ENCODE measurements around the gene NRG3. TPM values are rescaled to one million over a fixed set of nuclear protein-coding genes. Genes with fewer than 3 reads are reported as not detected.

The NRG3 gene
- total RNA-seq, 4 donors from 2014 or later = under 0.01 to 0.65 (median 0.17) TPM

DNA sequence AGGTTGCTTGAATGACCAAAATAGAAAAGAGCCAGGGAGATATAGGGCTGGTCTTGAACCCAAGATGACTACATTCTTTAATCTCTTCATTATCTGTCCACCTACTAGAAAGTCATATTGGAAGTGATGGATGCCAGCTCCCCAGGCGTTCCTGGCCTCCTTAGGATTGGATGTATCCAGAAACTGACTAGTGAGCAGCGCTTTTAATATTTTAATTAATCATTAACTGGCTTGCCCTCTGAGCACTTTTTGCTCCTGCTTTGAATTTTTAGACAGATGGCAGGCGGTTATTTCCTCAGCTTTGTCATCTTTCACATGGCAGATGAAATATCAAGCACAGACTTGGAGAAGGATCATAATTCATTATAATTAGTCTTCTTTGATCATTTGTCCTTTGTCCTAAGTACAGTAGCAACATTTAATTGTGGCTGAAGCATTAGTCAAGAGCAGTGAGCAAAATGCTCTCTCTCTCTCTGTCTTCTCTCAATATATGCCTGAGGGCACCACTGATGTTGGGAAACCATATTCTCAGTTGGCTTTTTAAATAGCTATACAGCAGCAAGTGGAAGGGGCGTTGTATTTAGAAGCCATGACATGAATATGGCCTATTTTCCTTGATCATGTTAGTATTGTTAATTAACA lies 588.0 kb downstream of the NRG3 start:
- no peaks in the 10 kb centered on the region for H3K27me3 ChIP-seq
- WGBS = 70% methylated on average over 4 of the region's 4 CpGs
- H3K9me3 ChIP-seq = no peaks in the 10 kb centered on the region
- intact Hi-C loops (cut with DNase I) = no loop called here
- H3K4me3 ChIP-seq = no peak overlapping the region
- TF ChIP-seq POLR2A (IDR thresholded peaks at IDR 0.05; ENCODE audit: low read depth) (no peak), EP300 (IDR thresholded peaks at IDR 0.05) (no peak), POLR2AphosphoS5 (IDR thresholded peaks at IDR 0.05) (no peak)
- TF ChIP-seq, protein P1, sequence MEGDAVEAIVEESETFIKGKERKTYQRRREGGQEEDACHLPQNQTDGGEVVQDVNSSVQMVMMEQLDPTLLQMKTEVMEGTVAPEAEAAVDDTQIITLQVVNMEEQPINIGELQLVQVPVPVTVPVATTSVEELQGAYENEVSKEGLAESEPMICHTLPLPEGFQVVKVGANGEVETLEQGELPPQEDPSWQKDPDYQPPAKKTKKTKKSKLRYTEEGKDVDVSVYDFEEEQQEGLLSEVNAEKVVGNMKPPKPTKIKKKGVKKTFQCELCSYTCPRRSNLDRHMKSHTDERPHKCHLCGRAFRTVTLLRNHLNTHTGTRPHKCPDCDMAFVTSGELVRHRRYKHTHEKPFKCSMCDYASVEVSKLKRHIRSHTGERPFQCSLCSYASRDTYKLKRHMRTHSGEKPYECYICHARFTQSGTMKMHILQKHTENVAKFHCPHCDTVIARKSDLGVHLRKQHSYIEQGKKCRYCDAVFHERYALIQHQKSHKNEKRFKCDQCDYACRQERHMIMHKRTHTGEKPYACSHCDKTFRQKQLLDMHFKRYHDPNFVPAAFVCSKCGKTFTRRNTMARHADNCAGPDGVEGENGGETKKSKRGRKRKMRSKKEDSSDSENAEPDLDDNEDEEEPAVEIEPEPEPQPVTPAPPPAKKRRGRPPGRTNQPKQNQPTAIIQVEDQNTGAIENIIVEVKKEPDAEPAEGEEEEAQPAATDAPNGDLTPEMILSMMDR (IDR thresholded peaks at IDR 0.05) = no peak
- H3K27ac ChIP-seq (replicated peaks in 1 of 4) = no peak overlapping the region
- H3K36me3 ChIP-seq = no peaks in the 10 kb centered on the region
- no peak for DNase-seq (ENCODE audit: extremely low spot score)
- H3K4me1 ChIP-seq = no peaks in the 10 kb centered on the region

DNA sequence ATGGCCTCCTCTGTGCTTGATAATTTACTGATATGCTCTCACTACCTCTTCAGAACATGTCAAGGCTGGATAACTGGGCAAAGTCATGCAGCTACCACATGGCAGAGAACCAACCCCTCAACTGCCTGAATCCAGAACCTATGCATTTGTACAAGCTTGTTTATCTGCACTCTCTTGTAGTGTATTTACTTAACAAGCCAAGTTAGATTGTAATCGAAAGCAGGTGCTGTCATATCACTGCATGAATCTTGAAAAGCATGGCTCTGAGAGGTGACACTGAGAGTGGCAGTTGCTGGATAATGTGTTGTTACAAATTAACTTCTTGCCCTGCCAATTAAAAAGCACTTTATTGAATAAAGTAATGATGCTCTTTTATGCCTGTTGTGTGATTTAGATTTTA lies 588.6 kb downstream of the NRG3 start:
- Histone ChIP-seq H3K36me3 (no peaks in the 10 kb centered on the region), H3K4me1 (no peaks in the 10 kb centered on the region), H3K27ac (replicated peaks in 1 of 4) (no peak overlapping the region), H3K4me3 (no peak overlapping the region), H3K9me3 (no peaks in the 10 kb centered on the region), H3K27me3 (no peaks in the 10 kb centered on the region)
- intact Hi-C loops (cut with DNase I) = no loop called here
- TF ChIP-seq POLR2A (IDR thresholded peaks at IDR 0.05; ENCODE audit: low read depth) (no peak), POLR2AphosphoS5 (IDR thresholded peaks at IDR 0.05) (no peak), EP300 (IDR thresholded peaks at IDR 0.05) (no peak)
- TF ChIP-seq, protein P1 (IDR thresholded peaks at IDR 0.05) = no peak
- WGBS = 80% methylated on average over 1 of the region's 1 CpG
- DNase-seq (ENCODE audit: extremely low spot score) = no peak

DNA sequence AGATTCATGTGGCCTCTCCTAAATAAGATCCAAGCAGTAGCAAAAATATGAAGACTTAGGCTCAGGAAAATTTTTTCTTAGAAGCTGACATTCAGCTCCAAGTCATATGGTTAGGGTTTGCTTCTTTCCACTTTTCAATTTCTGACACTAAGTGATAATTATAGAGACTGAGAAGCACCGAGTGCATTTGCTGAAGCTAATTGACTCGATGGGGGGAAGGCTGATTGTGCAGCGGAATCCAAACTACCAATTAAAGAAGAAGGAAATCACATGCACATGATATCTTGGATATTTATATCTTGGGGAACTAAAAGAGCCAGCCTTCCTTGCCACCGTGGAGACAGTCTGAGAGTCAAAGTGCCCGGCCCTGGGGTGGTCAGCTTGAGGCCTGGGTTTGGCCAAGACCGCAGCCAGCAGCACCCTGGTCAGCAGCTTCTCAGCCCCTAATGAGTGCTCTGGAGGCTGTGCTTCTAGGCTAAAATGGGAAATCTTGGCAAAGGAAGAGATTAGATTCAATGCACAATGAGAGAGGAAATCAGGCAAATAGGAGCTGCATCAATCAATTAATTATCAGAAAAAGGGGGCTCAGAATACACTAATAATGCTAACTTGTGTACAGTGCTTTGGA lies 589.3 kb downstream of the NRG3 start:
- TF ChIP-seq EP300 (IDR thresholded peaks at IDR 0.05) (no peak), POLR2A (IDR thresholded peaks at IDR 0.05; ENCODE audit: low read depth) (no peak), POLR2AphosphoS5 (IDR thresholded peaks at IDR 0.05) (no peak)
- TF ChIP-seq, protein P1 (IDR thresholded peaks at IDR 0.05) = no peak
- Histone ChIP-seq H3K9me3 (no peaks in the 10 kb centered on the region), H3K36me3 (no peaks in the 10 kb centered on the region), H3K4me1 (no peaks in the 10 kb centered on the region), H3K27me3 (no peaks in the 10 kb centered on the region), H3K27ac (replicated peaks in 1 of 4) (no peak overlapping the region), H3K4me3 (no peak overlapping the region)
- WGBS = 73% methylated on average over 6 of the region's 6 CpGs
- no peak for DNase-seq (ENCODE audit: extremely low spot score)
- intact Hi-C loops (cut with DNase I) = no loop called here

- 93% methylated on average over 5 of the region's 5 CpGs for WGBS
- Histone ChIP-seq H3K27me3 (no peaks in the 10 kb centered on the region), H3K27ac (replicated peaks in 1 of 4) (no peak overlapping the region), H3K36me3 (no peaks in the 10 kb centered on the region), H3K4me1 (no peaks in the 10 kb centered on the region), H3K4me3 (no peak overlapping the region), H3K9me3 (no peaks in the 10 kb centered on the region)
- no peak for TF ChIP-seq POLR2AphosphoS5 (IDR thresholded peaks at IDR 0.05)
- no peak for DNase-seq (ENCODE audit: extremely low spot score)
- intact Hi-C loops (cut with DNase I) = no loop called here
These were observed 590.0 kb downstream of the NRG3 start for GRCh38 chr10:82464966-82465365.

GRCh38 chr10:82468453-82468852 lies 593.5 kb downstream of the NRG3 start:
- Histone ChIP-seq H3K27ac (replicated peaks in 1 of 4) (no peak overlapping the region), H3K36me3 (no peaks in the 10 kb centered on the region), H3K4me1 (no peaks in the 10 kb centered on the region), H3K4me3 (no peak overlapping the region), H3K27me3 (no peaks in the 10 kb centered on the region), H3K9me3 (no peaks in the 10 kb centered on the region)
- 83% methylated on average over 1 of the region's 1 CpG for whole genome bisulfite sequencing
- intact Hi-C loops (cut with DNase I) = no loop called here
- DNase-seq (ENCODE audit: extremely low spot score) = no peak
- TF ChIP-seq EP300 (IDR thresholded peaks at IDR 0.05) = no peak
- TF ChIP-seq, protein P1 (IDR thresholded peaks at IDR 0.05) = no peak
- no peak for TF ChIP-seq POLR2AphosphoS5 (IDR thresholded peaks at IDR 0.05)
- no peak for TF ChIP-seq POLR2A (IDR thresholded peaks at IDR 0.05; ENCODE audit: low read depth)

Data from esophagus muscularis mucosa (tissue), 4 donors.